ENCODE data around the gene MEI1.

Gene MEI1

DNA sequence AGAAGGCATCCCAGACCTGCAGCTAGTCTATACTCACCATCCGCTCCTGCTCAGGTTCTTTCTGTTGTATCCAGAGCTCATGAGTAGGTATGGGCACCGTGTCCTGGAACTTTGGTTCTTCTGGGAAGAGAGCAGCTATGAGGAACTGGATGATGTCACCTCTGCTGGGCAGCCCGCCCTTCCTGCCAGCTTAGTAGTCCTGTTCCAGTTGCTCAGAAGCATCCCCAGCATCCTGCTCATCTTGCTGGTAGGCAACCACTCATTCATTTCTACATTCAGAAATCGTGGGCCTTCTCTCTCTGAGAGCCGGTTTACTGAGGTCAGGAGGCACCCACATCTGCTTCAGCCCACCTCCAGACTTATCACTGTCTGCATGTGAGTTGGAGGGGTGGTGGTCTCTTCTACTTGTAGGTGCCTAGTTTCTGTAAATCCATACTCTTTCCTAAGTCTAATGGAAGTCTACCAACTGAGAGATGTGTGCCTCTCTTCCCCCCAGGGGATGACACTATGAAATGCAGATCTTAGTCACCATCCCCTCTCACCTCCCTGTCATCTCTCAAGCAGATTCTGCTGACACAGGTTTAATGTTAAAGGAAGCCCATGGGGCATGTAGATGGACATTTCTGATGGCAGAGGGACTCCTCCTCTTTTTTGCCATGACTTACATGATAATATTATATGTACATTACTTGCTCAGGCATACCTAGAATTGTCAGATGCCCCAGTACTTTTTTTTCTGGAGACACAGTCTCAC, 71.6 kb downstream of the MEI1 start:
- no peak overlapping the region for H3K9ac ChIP-seq (ENCODE audit: low read depth, low read length)
- no peaks in the 10 kb centered on the region for H3K27me3 ChIP-seq (ENCODE audit: control insufficient read depth, insufficient read depth, low read length)
- H3K9me3 ChIP-seq (ENCODE audit: control insufficient read depth, insufficient read depth, low read length) = no peaks in the 10 kb centered on the region
- no peaks in the 10 kb centered on the region for H3K36me3 ChIP-seq (ENCODE audit: control insufficient read depth, insufficient read depth, low read length)
- H3K27ac ChIP-seq (ENCODE audit: low read depth, low read length) = no peak overlapping the region
- H3K4me3 ChIP-seq (ENCODE audit: low read depth, low read length) = no peak overlapping the region
- H3K4me1 ChIP-seq (ENCODE audit: control insufficient read depth, insufficient read depth, low read length) = no peaks in the 10 kb centered on the region

DNA sequence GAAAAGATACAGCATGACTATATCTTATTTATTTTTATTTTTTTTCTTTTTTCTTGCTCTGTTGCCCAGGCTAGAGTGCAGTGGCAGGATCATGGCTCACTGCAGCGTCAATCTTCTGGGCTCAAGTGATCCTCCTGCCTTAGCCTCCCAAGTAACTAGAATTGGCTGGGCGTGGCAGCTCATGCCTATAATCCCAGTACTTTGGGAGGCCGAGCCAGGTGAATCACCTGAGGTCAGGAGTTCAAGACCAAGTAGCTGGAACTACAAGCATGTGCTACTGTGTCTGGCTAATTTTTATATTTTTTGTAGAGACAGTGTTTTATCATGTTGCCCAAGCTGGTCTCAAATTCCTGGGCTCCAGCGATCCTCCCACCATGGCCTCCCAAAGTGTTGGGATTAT, 72.9 kb downstream of the MEI1 start:
- Histone ChIP-seq H3K9me3 (ENCODE audit: control insufficient read depth, insufficient read depth, low read length) (no peaks in the 10 kb centered on the region), H3K27me3 (ENCODE audit: control insufficient read depth, insufficient read depth, low read length) (no peaks in the 10 kb centered on the region), H3K36me3 (ENCODE audit: control insufficient read depth, insufficient read depth, low read length) (no peaks in the 10 kb centered on the region), H3K4me3 (ENCODE audit: low read depth, low read length) (no peak overlapping the region), H3K27ac (ENCODE audit: low read depth, low read length) (no peak overlapping the region), H3K9ac (ENCODE audit: low read depth, low read length) (no peak overlapping the region), H3K4me1 (ENCODE audit: control insufficient read depth, insufficient read depth, low read length) (no peaks in the 10 kb centered on the region)

DNA sequence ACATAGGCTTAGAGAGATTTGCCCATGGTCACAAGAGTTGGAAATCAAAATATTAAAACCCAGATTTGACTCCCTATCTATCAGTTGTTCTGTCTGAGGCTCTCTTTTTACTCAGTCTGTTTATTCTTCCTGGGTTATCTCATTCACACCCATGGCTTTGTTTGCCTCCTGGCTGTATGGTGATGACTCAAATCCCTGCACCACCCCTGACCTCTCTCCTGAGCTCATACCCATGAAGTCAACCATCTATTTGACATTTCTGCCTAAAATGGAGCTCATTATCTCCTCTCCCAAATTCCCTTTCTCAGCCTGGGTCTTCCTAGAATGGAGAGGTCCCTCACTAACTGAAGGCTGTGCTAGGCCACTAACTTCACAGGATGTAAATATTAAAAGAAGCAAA, 73.3 kb downstream of the MEI1 start:
- Histone ChIP-seq H3K9me3 (ENCODE audit: control insufficient read depth, insufficient read depth, low read length) (no peaks in the 10 kb centered on the region), H3K4me3 (ENCODE audit: low read depth, low read length) (no peak overlapping the region), H3K4me1 (ENCODE audit: control insufficient read depth, insufficient read depth, low read length) (no peaks in the 10 kb centered on the region), H3K36me3 (ENCODE audit: control insufficient read depth, insufficient read depth, low read length) (no peaks in the 10 kb centered on the region), H3K27ac (ENCODE audit: low read depth, low read length) (no peak overlapping the region), H3K9ac (ENCODE audit: low read depth, low read length) (no peak overlapping the region), H3K27me3 (ENCODE audit: control insufficient read depth, insufficient read depth, low read length) (no peaks in the 10 kb centered on the region)

DNA sequence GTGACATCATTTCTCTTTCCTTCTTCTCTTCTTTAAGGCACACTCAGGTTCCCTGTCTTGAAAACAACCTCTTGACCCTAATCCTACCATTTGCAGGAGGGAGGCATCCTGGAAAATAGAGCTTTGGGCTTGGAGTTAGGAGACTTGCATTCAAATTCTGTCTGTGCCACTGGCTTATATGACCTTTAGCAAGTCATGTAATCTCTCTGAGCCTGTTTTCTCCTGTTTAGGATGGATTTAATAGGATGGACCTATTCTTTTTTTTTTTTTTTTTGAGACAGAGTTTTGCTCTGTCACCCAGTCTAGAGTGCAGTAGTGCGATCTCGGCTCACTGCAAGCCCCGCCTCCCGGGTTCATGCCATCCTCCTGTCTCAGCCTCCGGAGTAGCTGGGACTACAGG, 76.0 kb downstream of the MEI1 start:
- H3K27me3 ChIP-seq (ENCODE audit: control insufficient read depth, insufficient read depth, low read length) = no peaks in the 10 kb centered on the region
- H3K36me3 ChIP-seq (ENCODE audit: control insufficient read depth, insufficient read depth, low read length) = no peaks in the 10 kb centered on the region
- no peaks in the 10 kb centered on the region for H3K9me3 ChIP-seq (ENCODE audit: control insufficient read depth, insufficient read depth, low read length)
- no peak overlapping the region for H3K27ac ChIP-seq (ENCODE audit: low read depth, low read length)
- H3K4me3 ChIP-seq (ENCODE audit: low read depth, low read length) = no peak overlapping the region
- no peak overlapping the region for H3K9ac ChIP-seq (ENCODE audit: low read depth, low read length)
- no peaks in the 10 kb centered on the region for H3K4me1 ChIP-seq (ENCODE audit: control insufficient read depth, insufficient read depth, low read length)

DNA sequence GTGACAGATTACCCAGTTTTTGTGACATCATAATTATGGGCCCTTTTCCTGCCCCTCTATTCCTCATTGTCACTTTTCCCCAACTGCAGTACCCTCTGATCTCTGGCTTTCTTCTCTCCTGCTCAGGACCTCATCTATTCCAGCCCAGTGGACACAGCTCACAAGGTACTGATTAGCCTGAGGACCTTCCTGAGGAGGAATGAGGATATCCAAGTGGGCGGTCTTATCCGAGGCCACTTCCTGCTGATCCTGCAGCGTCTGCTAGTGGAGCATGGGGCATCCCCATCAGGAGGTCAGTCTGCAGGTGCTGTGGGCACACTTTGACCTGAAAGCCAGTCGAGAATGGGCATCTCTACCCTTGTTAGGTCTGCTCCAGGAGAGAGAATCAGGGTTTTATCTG, 76.7 kb downstream of the MEI1 start:
- H3K4me3 ChIP-seq (ENCODE audit: low read depth, low read length) = no peak overlapping the region
- no peaks in the 10 kb centered on the region for H3K4me1 ChIP-seq (ENCODE audit: control insufficient read depth, insufficient read depth, low read length)

DNA sequence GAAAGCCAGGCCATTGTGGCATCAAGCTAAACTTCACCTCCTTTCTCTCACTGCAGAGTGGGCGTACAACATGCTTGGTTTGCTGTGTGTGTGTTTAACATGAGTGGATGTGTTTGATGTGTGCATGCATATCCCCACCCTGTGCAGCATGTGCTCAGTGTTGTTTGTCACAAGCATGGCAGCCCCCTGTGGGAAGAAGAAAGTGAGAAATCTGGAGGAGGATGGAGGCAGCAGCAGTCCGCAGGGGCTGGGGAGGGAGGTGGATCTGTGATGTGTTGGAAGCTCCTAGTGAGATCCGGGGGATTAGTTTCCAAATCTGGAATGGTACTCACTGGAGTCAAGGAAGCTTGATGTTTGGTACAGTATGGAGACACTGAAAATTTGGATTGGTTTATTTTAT, 77.1 kb downstream of the MEI1 start:
- Histone ChIP-seq H3K27me3 (ENCODE audit: control insufficient read depth, insufficient read depth, low read length) (no peaks in the 10 kb centered on the region), H3K27ac (ENCODE audit: low read depth, low read length) (no peak overlapping the region), H3K9me3 (ENCODE audit: control insufficient read depth, insufficient read depth, low read length) (no peaks in the 10 kb centered on the region), H3K9ac (ENCODE audit: low read depth, low read length) (no peak overlapping the region), H3K4me3 (ENCODE audit: low read depth, low read length) (no peak overlapping the region), H3K4me1 (ENCODE audit: control insufficient read depth, insufficient read depth, low read length) (no peaks in the 10 kb centered on the region), H3K36me3 (ENCODE audit: control insufficient read depth, insufficient read depth, low read length) (no peaks in the 10 kb centered on the region)

More for the DNA sequence above, 76.7 kb downstream of the MEI1 start:
- Histone ChIP-seq H3K9ac (ENCODE audit: low read depth, low read length) (no peak overlapping the region), H3K36me3 (ENCODE audit: control insufficient read depth, insufficient read depth, low read length) (no peaks in the 10 kb centered on the region), H3K9me3 (ENCODE audit: control insufficient read depth, insufficient read depth, low read length) (no peaks in the 10 kb centered on the region), H3K27ac (ENCODE audit: low read depth, low read length) (no peak overlapping the region), H3K27me3 (ENCODE audit: control insufficient read depth, insufficient read depth, low read length) (no peaks in the 10 kb centered on the region)

DNA sequence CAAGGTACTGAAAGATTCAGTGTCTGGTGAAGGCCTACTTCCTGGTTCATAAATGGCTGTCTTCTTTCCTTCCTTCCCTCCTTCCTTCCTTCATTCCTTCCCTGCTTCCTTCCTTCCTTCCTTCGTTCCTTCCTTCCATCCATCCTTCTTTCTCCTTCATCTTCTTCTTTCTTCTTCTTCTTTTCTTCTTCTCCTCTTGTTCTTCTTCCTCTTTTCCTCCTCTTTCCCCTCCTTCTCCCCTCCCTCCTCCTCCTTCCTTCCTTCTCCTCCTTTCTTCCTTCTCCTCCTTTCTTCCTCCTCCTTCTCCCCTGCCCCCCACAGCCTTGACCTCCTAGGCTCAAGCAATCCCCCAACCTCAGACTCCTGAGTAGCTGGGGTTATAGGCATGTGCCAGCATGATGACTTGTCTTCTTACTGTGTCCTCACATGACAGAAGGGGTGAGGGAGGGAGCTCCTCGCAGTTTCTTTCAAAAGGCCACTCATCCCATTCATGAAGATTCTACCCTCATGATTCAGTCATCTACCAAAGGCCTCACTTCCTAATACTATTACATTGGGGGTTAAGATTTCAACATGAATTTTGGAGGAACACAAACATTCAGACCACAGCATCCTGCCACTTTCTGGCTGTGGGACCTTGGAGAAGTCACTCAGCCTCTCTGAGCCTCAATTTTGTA, 78.6 kb downstream of the MEI1 start:
- H3K36me3 ChIP-seq (ENCODE audit: control insufficient read depth, insufficient read depth, low read length) = no peaks in the 10 kb centered on the region
- H3K27ac ChIP-seq (ENCODE audit: low read depth, low read length) = no peak overlapping the region
- no peaks in the 10 kb centered on the region for H3K4me1 ChIP-seq (ENCODE audit: control insufficient read depth, insufficient read depth, low read length)
- no peak overlapping the region for H3K9ac ChIP-seq (ENCODE audit: low read depth, low read length)
- H3K9me3 ChIP-seq (ENCODE audit: control insufficient read depth, insufficient read depth, low read length) = no peaks in the 10 kb centered on the region
- H3K4me3 ChIP-seq (ENCODE audit: low read depth, low read length) = no peak overlapping the region
- H3K27me3 ChIP-seq (ENCODE audit: control insufficient read depth, insufficient read depth, low read length) = no peaks in the 10 kb centered on the region

DNA sequence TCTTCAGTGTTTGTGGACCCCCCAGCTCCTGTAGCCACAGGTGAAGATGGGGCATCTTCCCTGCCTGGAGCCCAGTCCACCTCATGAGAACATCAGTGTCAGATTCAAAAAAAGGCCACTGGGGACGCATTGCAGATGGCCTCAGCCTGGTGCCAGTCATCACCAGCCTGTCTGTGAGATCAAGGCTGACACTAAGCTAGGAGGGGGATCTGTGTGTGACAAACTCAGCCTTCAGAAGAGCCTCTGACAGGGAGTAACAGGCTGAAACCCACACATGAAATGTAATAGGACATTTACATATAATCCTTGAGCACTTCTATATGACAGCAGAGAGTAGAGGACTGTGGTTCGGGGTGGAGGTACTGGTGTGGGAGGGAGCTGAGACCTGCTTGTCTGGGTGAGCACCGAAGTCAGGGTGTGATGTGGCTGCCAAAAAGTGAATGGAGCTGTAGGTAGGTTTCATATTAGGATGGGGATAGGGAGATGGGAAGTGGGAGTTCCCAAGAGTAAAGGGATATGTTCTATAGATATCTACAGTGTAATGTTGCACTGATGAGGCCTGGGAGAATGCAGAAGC, 80.7 kb downstream of the MEI1 start:
- Histone ChIP-seq H3K27ac (ENCODE audit: low read depth, low read length) (no peak overlapping the region), H3K27me3 (ENCODE audit: control insufficient read depth, insufficient read depth, low read length) (no peaks in the 10 kb centered on the region), H3K4me1 (ENCODE audit: control insufficient read depth, insufficient read depth, low read length) (no peaks in the 10 kb centered on the region), H3K9ac (ENCODE audit: low read depth, low read length) (no peak overlapping the region), H3K9me3 (ENCODE audit: control insufficient read depth, insufficient read depth, low read length) (no peaks in the 10 kb centered on the region), H3K4me3 (ENCODE audit: low read depth, low read length) (no peak overlapping the region), H3K36me3 (ENCODE audit: control insufficient read depth, insufficient read depth, low read length) (no peaks in the 10 kb centered on the region)

DNA sequence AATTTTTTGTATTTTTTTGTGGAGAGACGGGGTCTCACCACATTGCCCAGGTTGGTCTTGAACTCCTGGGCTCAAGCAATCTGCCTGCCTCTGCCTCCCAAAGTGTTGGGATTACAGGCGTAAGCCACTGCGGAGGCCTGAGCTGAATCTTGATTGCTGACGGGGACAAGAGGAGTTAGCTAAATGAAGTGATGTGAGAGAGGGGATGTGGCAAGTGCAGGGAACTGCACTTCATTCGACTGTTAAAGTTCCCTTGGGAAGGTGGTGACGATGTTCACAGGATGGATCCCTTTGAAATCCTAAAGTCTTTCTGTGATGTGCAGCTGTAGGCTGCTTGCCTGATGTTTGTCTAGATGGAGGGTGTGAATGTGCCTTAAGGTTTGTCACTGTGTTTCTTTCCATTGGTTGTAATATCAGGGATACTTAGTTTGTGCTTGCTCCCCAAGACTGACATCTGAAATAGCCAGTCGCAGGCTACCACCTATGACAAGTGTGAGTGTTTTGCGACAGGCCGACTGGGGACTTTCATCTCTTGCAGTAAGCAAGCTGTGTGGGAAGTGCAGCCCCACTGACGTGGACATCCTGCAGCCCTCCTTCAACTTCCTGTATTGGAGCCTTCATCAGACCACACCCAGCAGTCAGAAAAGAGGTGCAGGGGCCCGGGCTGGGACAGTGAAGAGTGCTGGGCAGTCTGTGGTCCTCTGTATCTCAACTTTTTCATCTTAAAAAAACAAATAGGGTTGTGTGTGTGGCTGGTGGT, 81.6 kb downstream of the MEI1 start:
- H3K27ac ChIP-seq (ENCODE audit: low read depth, low read length) = no peak overlapping the region
- no peaks in the 10 kb centered on the region for H3K27me3 ChIP-seq (ENCODE audit: control insufficient read depth, insufficient read depth, low read length)
- H3K9me3 ChIP-seq (ENCODE audit: control insufficient read depth, insufficient read depth, low read length) = no peaks in the 10 kb centered on the region
- no peak overlapping the region for H3K4me3 ChIP-seq (ENCODE audit: low read depth, low read length)
- H3K36me3 ChIP-seq (ENCODE audit: control insufficient read depth, insufficient read depth, low read length) = no peaks in the 10 kb centered on the region
- no peaks in the 10 kb centered on the region for H3K4me1 ChIP-seq (ENCODE audit: control insufficient read depth, insufficient read depth, low read length)
- no peak overlapping the region for H3K9ac ChIP-seq (ENCODE audit: low read depth, low read length)

DNA sequence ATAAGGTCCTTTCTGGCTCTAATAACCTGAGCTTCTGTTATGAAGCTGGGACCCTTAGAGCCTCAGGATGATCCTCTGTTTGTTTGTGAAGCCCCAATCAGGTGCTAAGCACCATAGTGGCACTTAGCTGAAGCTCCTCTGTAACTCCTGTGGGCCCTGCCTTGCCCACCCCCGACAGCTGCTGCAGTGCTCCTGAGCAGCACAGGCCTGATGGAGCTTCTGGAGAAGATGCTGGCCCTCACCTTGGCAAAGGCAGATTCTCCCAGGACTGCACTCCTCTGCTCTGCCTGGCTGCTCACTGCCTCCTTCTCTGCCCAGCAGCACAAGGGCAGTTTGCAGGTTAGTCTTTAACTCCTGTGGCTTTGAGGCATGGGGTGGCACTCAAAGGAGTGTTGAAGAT, 82.2 kb downstream of the MEI1 start:
- Histone ChIP-seq H3K27me3 (ENCODE audit: control insufficient read depth, insufficient read depth, low read length) (no peaks in the 10 kb centered on the region), H3K4me3 (ENCODE audit: low read depth, low read length) (no peak overlapping the region), H3K9ac (ENCODE audit: low read depth, low read length) (no peak overlapping the region), H3K9me3 (ENCODE audit: control insufficient read depth, insufficient read depth, low read length) (no peaks in the 10 kb centered on the region), H3K27ac (ENCODE audit: low read depth, low read length) (no peak overlapping the region), H3K4me1 (ENCODE audit: control insufficient read depth, insufficient read depth, low read length) (no peaks in the 10 kb centered on the region), H3K36me3 (ENCODE audit: control insufficient read depth, insufficient read depth, low read length) (no peaks in the 10 kb centered on the region)

DNA sequence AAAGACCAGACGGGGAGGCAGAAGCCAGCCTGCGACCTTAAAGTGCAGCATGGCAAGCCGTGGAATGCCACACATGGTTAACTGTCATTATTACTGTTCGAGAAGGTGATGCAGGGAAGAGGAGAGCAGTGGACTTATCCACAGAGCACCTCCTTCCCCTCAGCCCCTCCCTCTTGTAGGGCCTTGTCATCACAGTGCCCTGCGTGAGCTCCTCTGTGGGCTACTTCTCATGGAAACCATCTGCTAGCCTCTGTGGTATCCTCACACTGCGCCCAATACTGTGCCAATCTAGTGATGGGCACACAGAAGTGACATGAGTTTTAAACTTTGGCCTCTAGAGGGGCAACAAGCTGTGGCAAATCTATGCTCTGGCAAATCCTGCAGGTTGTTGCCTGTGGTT, 83.0 kb downstream of the MEI1 start:
- H3K9ac ChIP-seq (ENCODE audit: low read depth, low read length) = no peak overlapping the region
- H3K27ac ChIP-seq (ENCODE audit: low read depth, low read length) = no peak overlapping the region
- H3K4me1 ChIP-seq (ENCODE audit: control insufficient read depth, insufficient read depth, low read length) = no peaks in the 10 kb centered on the region
- H3K9me3 ChIP-seq (ENCODE audit: control insufficient read depth, insufficient read depth, low read length) = no peaks in the 10 kb centered on the region
- H3K4me3 ChIP-seq (ENCODE audit: low read depth, low read length) = no peak overlapping the region
- H3K36me3 ChIP-seq (ENCODE audit: control insufficient read depth, insufficient read depth, low read length) = no peaks in the 10 kb centered on the region
- no peaks in the 10 kb centered on the region for H3K27me3 ChIP-seq (ENCODE audit: control insufficient read depth, insufficient read depth, low read length)

All from HUES48 (cell line).